SU-DHL-6 (cell line): ENCODE data around the gene TSC22D4.

Experiments used
- CTCF ChIP-seq: fragments of 200-600 bp; sonication (generic); IDR thresholded peaks from one replicate; pipeline ENCODE4 v1.5.1; 2017; ENCODE audit warnings: antibody characterized with exemption, mild to moderate bottlenecking, low read length, moderate library complexity; ENCODE audit not compliant: insufficient read depth, poor library complexity, severe bottlenecking
- EZH2phosphoT487 ChIP-seq: fragments of 200-600 bp; sonication (generic), shearing (Covaris generic); conservative IDR thresholded peaks from 2 replicates; pipeline ENCODE4 v1.6.1; 2018; ENCODE audit warnings: mild to moderate bottlenecking, antibody characterized with exemption, low read length, moderate library complexity, mixed read lengths

GRCh38 chr7:100427762-100428198 lies 51.2 kb downstream of the TSC22D4 start:
- TF ChIP-seq CTCF (no peak), EZH2phosphoT487 (no peak)
